ENCODE data around the gene NPRL2. TPM values are rescaled to one million over a fixed set of nuclear protein-coding genes. Genes with fewer than 3 reads are reported as not detected.

The NPRL2 gene
- total RNA-seq = 15.7 TPM

GRCh38 chr3:50350527-50351322 lies at the start of gene NPRL2, which contains the start of gene CYB561D2:
Gene NPRL2 (minus strand): TSS chr3:50350775. CDS start chr3:50350652, 123 bp downstream.
Gene CYB561D2 (plus strand): TSS chr3:50350862. CDS start chr3:50351434, 572 bp downstream.
- peak within 1 kb of the TSS; percentile 85 for H3K27ac ChIP-seq (ENCODE audit: low read depth, low read length)
- no peaks in the 10 kb centered on the region for H3K9me3 ChIP-seq (ENCODE audit: control insufficient read depth in 3 of 3, low read length in 3 of 3)
- H3K4me3 ChIP-seq (ENCODE audit: low read length in 3 of 3) = peak within 1 kb of the TSS; percentile 90 to 100 (median 93)
- H3K9ac ChIP-seq (ENCODE audit: low read depth in 1 of 3, low read length in 3 of 3) = peak within 1 kb of the TSS; percentile 84 to 97 (median 93)
- H3K27me3 ChIP-seq (ENCODE audit: control insufficient read depth in 3 of 3, insufficient read depth in 3 of 3, low read length in 3 of 3) = peaks cover 0 to 2% (median 0%) of the 10 kb centered on the region in 3 donors
- peaks cover 50 to 68% (median 51%) of the 10 kb centered on the region in 3 donors for H3K4me1 ChIP-seq (ENCODE audit: control insufficient read depth in 3 of 3, insufficient read depth in 3 of 3, low read length in 3 of 3)
- peaks cover 46 to 50% (median 50%) of the 10 kb centered on the region in 3 donors for H3K36me3 ChIP-seq (ENCODE audit: control insufficient read depth in 3 of 3, insufficient read depth in 3 of 3, low read length in 3 of 3)

DNA sequence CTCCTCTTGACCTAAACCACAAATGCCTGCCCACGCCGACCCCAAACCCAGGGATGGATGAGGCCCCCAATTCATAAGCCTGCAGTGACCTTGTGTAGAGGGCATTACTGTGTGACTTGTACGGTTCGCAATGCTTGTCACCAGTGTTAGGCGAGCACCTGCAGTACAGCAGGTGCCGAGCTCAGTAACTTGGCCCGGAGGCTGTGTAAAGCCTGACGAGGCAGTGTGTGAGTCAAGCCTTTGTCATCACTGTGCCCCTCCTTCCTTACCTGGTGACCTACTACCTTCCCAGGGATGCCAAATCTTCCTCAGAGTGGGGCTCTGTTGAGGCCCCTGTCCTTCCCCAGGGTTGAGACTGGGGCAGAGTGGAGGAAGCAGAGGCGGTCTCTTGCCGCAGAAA lies 45.9 kb upstream of the NPRL2 start:
- Histone ChIP-seq H3K4me1 (ENCODE audit: control insufficient read depth in 3 of 3, insufficient read depth in 3 of 3, low read length in 3 of 3) (peaks cover 14 to 16% (median 15%) of the 10 kb centered on the region in 3 donors), H3K9ac (ENCODE audit: low read depth in 1 of 3, low read length in 3 of 3) (no peak overlapping the region), H3K4me3 (ENCODE audit: low read length in 3 of 3) (no peak overlapping the region), H3K27me3 (ENCODE audit: control insufficient read depth in 3 of 3, insufficient read depth in 3 of 3, low read length in 3 of 3) (no peaks in the 10 kb centered on the region), H3K27ac (ENCODE audit: low read depth, low read length) (no peak overlapping the region), H3K9me3 (ENCODE audit: control insufficient read depth in 3 of 3, low read length in 3 of 3) (no peaks in the 10 kb centered on the region), H3K36me3 (ENCODE audit: control insufficient read depth in 3 of 3, insufficient read depth in 3 of 3, low read length in 3 of 3) (no peaks in the 10 kb centered on the region)

- Histone ChIP-seq H3K9ac (ENCODE audit: low read depth in 1 of 3, low read length in 3 of 3) (no peak overlapping the region), H3K9me3 (ENCODE audit: control insufficient read depth in 3 of 3, low read length in 3 of 3) (no peaks in the 10 kb centered on the region), H3K4me3 (ENCODE audit: low read length in 3 of 3) (no peak overlapping the region), H3K27ac (ENCODE audit: low read depth, low read length) (no peak overlapping the region), H3K27me3 (ENCODE audit: control insufficient read depth in 3 of 3, insufficient read depth in 3 of 3, low read length in 3 of 3) (no peaks in the 10 kb centered on the region), H3K36me3 (ENCODE audit: control insufficient read depth in 3 of 3, insufficient read depth in 3 of 3, low read length in 3 of 3) (no peaks in the 10 kb centered on the region), H3K4me1 (ENCODE audit: control insufficient read depth in 3 of 3, insufficient read depth in 3 of 3, low read length in 3 of 3) (peaks cover 26 to 28% (median 27%) of the 10 kb centered on the region in 3 donors)
Measured at GRCh38 chr3:50395070-50395860, 44.7 kb upstream of the NPRL2 start.

DNA sequence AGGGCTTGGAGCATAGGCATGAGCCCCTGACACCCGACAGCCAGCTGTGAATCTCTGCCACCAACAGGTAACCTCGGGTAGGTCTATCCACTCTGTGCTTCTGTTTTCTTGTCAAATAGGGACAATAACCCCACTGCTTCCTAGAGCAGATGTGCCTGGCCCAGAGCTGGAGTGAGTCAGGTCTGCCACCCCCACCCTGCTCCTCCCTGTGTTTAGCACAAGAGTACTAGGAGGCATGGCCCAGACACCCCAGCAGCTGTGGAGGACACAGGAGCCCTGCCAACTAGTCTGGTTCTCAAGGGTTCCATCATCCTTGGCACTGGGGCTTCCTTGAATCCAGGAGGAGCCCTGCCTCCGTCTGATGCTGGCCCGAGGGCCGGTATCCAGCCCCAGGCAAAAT lies 42.5 kb upstream of the NPRL2 start:
- H3K27ac ChIP-seq (ENCODE audit: low read depth, low read length) = no peak overlapping the region
- H3K27me3 ChIP-seq (ENCODE audit: control insufficient read depth in 3 of 3, insufficient read depth in 3 of 3, low read length in 3 of 3) = no peaks in the 10 kb centered on the region
- H3K4me1 ChIP-seq (ENCODE audit: control insufficient read depth in 3 of 3, insufficient read depth in 3 of 3, low read length in 3 of 3) = peaks cover 30 to 35% (median 30%) of the 10 kb centered on the region in 3 donors

GRCh38 chr3:50392101-50392715 lies 41.6 kb upstream of the NPRL2 start:
- Histone ChIP-seq H3K9me3 (ENCODE audit: control insufficient read depth in 3 of 3, low read length in 3 of 3) (no peaks in the 10 kb centered on the region), H3K36me3 (ENCODE audit: control insufficient read depth in 3 of 3, insufficient read depth in 3 of 3, low read length in 3 of 3) (no peaks in the 10 kb centered on the region), H3K27ac (ENCODE audit: low read depth, low read length) (peak overlapping the region; percentile 13), H3K27me3 (ENCODE audit: control insufficient read depth in 3 of 3, insufficient read depth in 3 of 3, low read length in 3 of 3) (no peaks in the 10 kb centered on the region), H3K4me3 (ENCODE audit: low read length in 3 of 3) (no peak overlapping the region), H3K4me1 (ENCODE audit: control insufficient read depth in 3 of 3, insufficient read depth in 3 of 3, low read length in 3 of 3) (peaks cover 30 to 35% (median 30%) of the 10 kb centered on the region in 3 donors), H3K9ac (ENCODE audit: low read depth in 1 of 3, low read length in 3 of 3) (no peak overlapping the region)

More for the DNA sequence above, 42.5 kb upstream of the NPRL2 start:
- no peak overlapping the region for H3K4me3 ChIP-seq (ENCODE audit: low read length in 3 of 3)
- H3K9me3 ChIP-seq (ENCODE audit: control insufficient read depth in 3 of 3, low read length in 3 of 3) = no peaks in the 10 kb centered on the region
- H3K36me3 ChIP-seq (ENCODE audit: control insufficient read depth in 3 of 3, insufficient read depth in 3 of 3, low read length in 3 of 3) = no peaks in the 10 kb centered on the region
- no peak overlapping the region for H3K9ac ChIP-seq (ENCODE audit: low read depth in 1 of 3, low read length in 3 of 3)

GRCh38 chr3:50390508-50391224 lies 40.1 kb upstream of the NPRL2 start:
- peaks cover 30 to 35% (median 30%) of the 10 kb centered on the region in 3 donors for H3K4me1 ChIP-seq (ENCODE audit: control insufficient read depth in 3 of 3, insufficient read depth in 3 of 3, low read length in 3 of 3)

DNA sequence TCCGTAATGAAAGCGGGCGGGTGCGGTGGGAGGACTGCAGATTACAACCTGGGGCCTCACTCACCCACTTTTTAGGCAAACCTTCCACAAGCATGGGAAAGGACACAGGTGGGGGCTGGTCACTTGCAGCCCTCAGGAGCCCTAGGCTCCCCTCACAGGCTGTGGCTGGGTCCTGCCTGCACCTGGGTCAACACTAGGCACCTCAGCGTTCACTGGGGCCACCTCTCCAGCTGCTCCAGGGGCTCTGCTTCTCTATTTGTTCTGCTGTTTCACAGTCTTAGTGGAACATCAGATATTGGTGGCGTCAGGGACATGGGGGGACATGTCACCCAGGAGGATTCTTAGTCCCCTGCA lies 38.8 kb upstream of the NPRL2 start:
- H3K27ac ChIP-seq (ENCODE audit: low read depth, low read length) = no peak overlapping the region
- H3K4me1 ChIP-seq (ENCODE audit: control insufficient read depth in 3 of 3, insufficient read depth in 3 of 3, low read length in 3 of 3) = peaks cover 30 to 35% (median 30%) of the 10 kb centered on the region in 3 donors
- H3K9ac ChIP-seq (ENCODE audit: low read depth in 1 of 3, low read length in 3 of 3) = no peak overlapping the region
- no peaks in the 10 kb centered on the region for H3K9me3 ChIP-seq (ENCODE audit: control insufficient read depth in 3 of 3, low read length in 3 of 3)
- no peaks in the 10 kb centered on the region for H3K36me3 ChIP-seq (ENCODE audit: control insufficient read depth in 3 of 3, insufficient read depth in 3 of 3, low read length in 3 of 3)
- H3K4me3 ChIP-seq (ENCODE audit: low read length in 3 of 3) = no peak overlapping the region
- no peaks in the 10 kb centered on the region for H3K27me3 ChIP-seq (ENCODE audit: control insufficient read depth in 3 of 3, insufficient read depth in 3 of 3, low read length in 3 of 3)

More at GRCh38 chr3:50390508-50391224, 40.1 kb upstream of the NPRL2 start:
- Histone ChIP-seq H3K27ac (ENCODE audit: low read depth, low read length) (peak overlapping the region; percentile 55), H3K27me3 (ENCODE audit: control insufficient read depth in 3 of 3, insufficient read depth in 3 of 3, low read length in 3 of 3) (no peaks in the 10 kb centered on the region), H3K9ac (ENCODE audit: low read depth in 1 of 3, low read length in 3 of 3) (peak overlapping the region in 2 of 3 donors; percentile 50 to 56), H3K36me3 (ENCODE audit: control insufficient read depth in 3 of 3, insufficient read depth in 3 of 3, low read length in 3 of 3) (no peaks in the 10 kb centered on the region), H3K9me3 (ENCODE audit: control insufficient read depth in 3 of 3, low read length in 3 of 3) (no peaks in the 10 kb centered on the region), H3K4me3 (ENCODE audit: low read length in 3 of 3) (peak overlapping the region in 1 of 3 donors; percentile 6)

DNA sequence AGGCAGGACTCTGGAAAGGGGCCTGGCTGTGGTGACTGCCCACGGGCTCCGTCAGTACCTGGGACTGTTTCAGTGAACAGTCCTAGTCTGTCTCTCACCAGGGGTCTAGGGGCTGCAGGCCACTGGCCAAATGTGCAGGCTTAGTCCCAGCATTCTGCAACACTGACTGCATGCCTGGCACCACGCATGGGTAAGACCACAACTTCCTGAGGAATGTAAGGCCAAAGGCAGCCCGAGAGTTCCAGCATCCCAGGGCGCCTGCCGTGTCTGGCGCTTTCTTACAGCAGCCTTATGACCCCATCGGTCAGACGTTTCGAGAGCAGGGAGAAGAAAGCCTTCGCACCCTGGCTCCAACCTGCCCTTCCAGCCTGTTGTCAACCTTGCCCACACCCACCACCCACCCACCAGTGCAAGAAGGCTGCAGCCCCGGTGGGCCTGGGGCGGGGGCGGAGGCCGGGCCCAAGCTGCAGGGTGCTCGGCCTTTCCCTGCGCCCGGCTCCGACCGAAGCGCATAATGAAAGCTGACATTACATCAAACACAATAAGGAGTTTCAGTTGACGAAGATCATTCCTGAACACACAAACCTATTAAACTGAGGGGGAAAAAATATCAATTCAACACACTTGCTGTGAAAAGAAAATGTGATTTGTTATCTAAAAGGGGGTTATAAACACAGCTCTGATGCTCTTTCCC lies 38.3 kb upstream of the NPRL2 start:
- no peak overlapping the region for H3K27ac ChIP-seq (ENCODE audit: low read depth, low read length)
- H3K9ac ChIP-seq (ENCODE audit: low read depth in 1 of 3, low read length in 3 of 3) = no peak overlapping the region
- H3K4me3 ChIP-seq (ENCODE audit: low read length in 3 of 3) = no peak overlapping the region
- H3K27me3 ChIP-seq (ENCODE audit: control insufficient read depth in 3 of 3, insufficient read depth in 3 of 3, low read length in 3 of 3) = no peaks in the 10 kb centered on the region
- no peaks in the 10 kb centered on the region for H3K9me3 ChIP-seq (ENCODE audit: control insufficient read depth in 3 of 3, low read length in 3 of 3)
- peaks cover 30 to 35% (median 30%) of the 10 kb centered on the region in 3 donors for H3K4me1 ChIP-seq (ENCODE audit: control insufficient read depth in 3 of 3, insufficient read depth in 3 of 3, low read length in 3 of 3)
- no peaks in the 10 kb centered on the region for H3K36me3 ChIP-seq (ENCODE audit: control insufficient read depth in 3 of 3, insufficient read depth in 3 of 3, low read length in 3 of 3)

Measured in skeletal muscle tissue (tissue), 4 donors.